ENCODE results near the gene FANCE.
"Not testable (repeated sequence)": the region's sequence is repeated elsewhere in the genome, so short reads cannot be mapped to it uniquely, and the experiment has no call there.

Gene FANCE

GRCh38 chr6:35452183-35453090, at the start of gene FANCE:
TSS of gene FANCE (plus strand) at chr6:35452338. CDS start at chr6:35452546, 208 bp downstream.
- peak; percentile 94 for DNase-seq

GRCh38 chr6:35402856-35403191, 49.3 kb upstream of the FANCE start:
- no peak for DNase-seq

GRCh38 chr6:35403544-35404442, 48.3 kb upstream of the FANCE start:
- no peak for DNase-seq

GRCh38 chr6:35406711-35407485, 45.2 kb upstream of the FANCE start:
- no peak for DNase-seq

- DNase-seq = no peak
Observed at GRCh38 chr6:35409245-35409644, 42.9 kb upstream of the FANCE start.

- DNase-seq = no peak
Observed at GRCh38 chr6:35410131-35410530, 42.0 kb upstream of the FANCE start.

GRCh38 chr6:35411066-35411465, 41.1 kb upstream of the FANCE start:
- DNase-seq = no peak

GRCh38 chr6:35412102-35412501, 40.0 kb upstream of the FANCE start:
- DNase-seq = no peak

- DNase-seq = no peak
Observed at GRCh38 chr6:35413911-35414310, 38.2 kb upstream of the FANCE start.

- peak; percentile 91 for DNase-seq
Observed at GRCh38 chr6:35415065-35415891, 36.9 kb upstream of the FANCE start.

GRCh38 chr6:35417979-35418661, 34.0 kb upstream of the FANCE start:
- no peak for DNase-seq

- DNase-seq = peak; percentile 30
Observed at GRCh38 chr6:35419417-35419816, 32.7 kb upstream of the FANCE start.

GRCh38 chr6:35419961-35420360, 32.2 kb upstream of the FANCE start:
- no peak for DNase-seq

- DNase-seq = no peak
Observed at GRCh38 chr6:35425284-35425683, 26.9 kb upstream of the FANCE start.

GRCh38 chr6:35426074-35426473, 26.1 kb upstream of the FANCE start:
- DNase-seq = no peak

- DNase-seq = no peak
Observed at GRCh38 chr6:35427435-35427834, 24.7 kb upstream of the FANCE start.

- no peak for DNase-seq
Observed at GRCh38 chr6:35427851-35428321, 24.3 kb upstream of the FANCE start.

- no peak for DNase-seq
Observed at GRCh38 chr6:35428421-35429149, 23.6 kb upstream of the FANCE start.

- no peak for DNase-seq
Observed at GRCh38 chr6:35429463-35429862, 22.7 kb upstream of the FANCE start.

GRCh38 chr6:35432291-35432690, 19.8 kb upstream of the FANCE start:
- DNase-seq = no peak

- not testable (repeated sequence) for DNase-seq
Observed at GRCh38 chr6:35432702-35433101, 19.4 kb upstream of the FANCE start.
